Activated CD4-positive, alpha-beta T cell treated with anti-CD3 and anti-CD28 coated beads for 1 hour (primary cell): Measurements from ENCODE around the gene CHIT1.

Experiments used
- DNase-seq: peaks from one replicate; pipeline ENCODE4 v3.0.0-alpha.2; 2020

The CHIT1 gene

GRCh38 chr1:203216274-203217138 lies 13.0 kb downstream of the CHIT1 start:
- peak; percentile 20 for DNase-seq

- no peak for DNase-seq
Observed at GRCh38 chr1:203215573-203215972, 13.9 kb downstream of the CHIT1 start.

GRCh38 chr1:203214871-203215270 lies 14.6 kb downstream of the CHIT1 start:
- DNase-seq = no peak

- no peak for DNase-seq
Observed at GRCh38 chr1:203213126-203213525, 16.3 kb downstream of the CHIT1 start.

GRCh38 chr1:203211812-203212211 lies 17.7 kb downstream of the CHIT1 start:
- no peak for DNase-seq

- no peak for DNase-seq
Observed at GRCh38 chr1:203210988-203211387, 18.5 kb downstream of the CHIT1 start.

GRCh38 chr1:203210350-203210749 lies 19.1 kb downstream of the CHIT1 start:
- no peak for DNase-seq

- DNase-seq = no peak
Observed at GRCh38 chr1:203208181-203208580, 21.3 kb downstream of the CHIT1 start.

- no peak for DNase-seq
Observed at GRCh38 chr1:203207751-203208150, 21.7 kb downstream of the CHIT1 start.

- DNase-seq = no peak
Observed at GRCh38 chr1:203206129-203206687, 23.3 kb downstream of the CHIT1 start.

- DNase-seq = no peak
Observed at GRCh38 chr1:203204756-203205155, 24.7 kb downstream of the CHIT1 start.

GRCh38 chr1:203202431-203203245 lies 26.8 kb downstream of the CHIT1 start:
- no peak for DNase-seq

- no peak for DNase-seq
Observed at GRCh38 chr1:203201516-203202205, 27.8 kb downstream of the CHIT1 start.

GRCh38 chr1:203200916-203201315 lies 28.6 kb downstream of the CHIT1 start:
- no peak for DNase-seq

GRCh38 chr1:203199816-203200571 lies 29.5 kb downstream of the CHIT1 start:
- DNase-seq = no peak

- DNase-seq = no peak
Observed at GRCh38 chr1:203199481-203199815, 30.0 kb downstream of the CHIT1 start.

- no peak for DNase-seq
Observed at GRCh38 chr1:203199002-203199401, 30.5 kb downstream of the CHIT1 start.

- DNase-seq = no peak
Observed at GRCh38 chr1:203197625-203198024, 31.8 kb downstream of the CHIT1 start.

GRCh38 chr1:203196371-203196770 lies 33.1 kb downstream of the CHIT1 start:
- DNase-seq = no peak

GRCh38 chr1:203190949-203191348 lies 38.5 kb downstream of the CHIT1 start:
- DNase-seq = no peak

- no peak for DNase-seq
Observed at GRCh38 chr1:203189951-203190352, 39.5 kb downstream of the CHIT1 start.

- DNase-seq = no peak
Observed at GRCh38 chr1:203188686-203189232, 40.7 kb downstream of the CHIT1 start.
